Gastrocnemius medialis (tissue), 4 donors: ENCODE measurements around the gene F9.

Experiments
- CTCF ChIP-seq, 5 experiments: fragments of 450-650 bp in 3 of 5; fragments of 200-600 bp in 2 of 5; sonication (generic) in 2 of 5; IDR thresholded peaks in 4 of 5; conservative IDR thresholded peaks in 1 of 5; 1 replicate in 4 of 5; 2 replicates in 1 of 5; pipeline ENCODE4 v1.5.1; 2016 to 2019; ENCODE audit warnings: antibody characterized with exemption in 5 of 5, mild to moderate bottlenecking in 3 of 5, moderate library complexity in 3 of 5
- POLR2A ChIP-seq, 2 donors: fragments of 450-650 bp; IDR thresholded peaks; one replicate each; pipeline ENCODE4 v1.6.1; 2017; ENCODE audit warnings: antibody characterized with exemption in 2 of 2, mild to moderate bottlenecking in 2 of 2, moderate library complexity in 2 of 2

- TF ChIP-seq CTCF (IDR thresholded peaks at IDR 0.05 in 4 of 5, conservative IDR thresholded peaks at IDR 0.05 in 1 of 5) = no peak
- TF ChIP-seq POLR2A (IDR thresholded peaks at IDR 0.05) = no peak
Measured at GRCh38 chrX:139600105-139600504, 69.6 kb downstream of the F9 start.
